Measurements from ENCODE around the gene BCAS1.

BCAS1 gene

GRCh38 chr20:54103067-54103761 is 32.8 kb upstream of the BCAS1 start:
- peak; percentile 52 for DNase-seq (ENCODE audit: low read depth)

- no peak for DNase-seq (ENCODE audit: low read depth)
Observed at GRCh38 chr20:54102543-54102942, 32.1 kb upstream of the BCAS1 start.

GRCh38 chr20:54100563-54100962 is 30.2 kb upstream of the BCAS1 start:
- DNase-seq (ENCODE audit: low read depth): no peak

GRCh38 chr20:54099894-54100293 is 29.5 kb upstream of the BCAS1 start:
- no peak for DNase-seq (ENCODE audit: low read depth)

- DNase-seq (ENCODE audit: low read depth): no peak
Observed at GRCh38 chr20:54098047-54098446, 27.7 kb upstream of the BCAS1 start.

- DNase-seq (ENCODE audit: low read depth): no peak
Observed at GRCh38 chr20:54097236-54097529, 26.8 kb upstream of the BCAS1 start.

- DNase-seq (ENCODE audit: low read depth): no peak
Observed at GRCh38 chr20:54095824-54096223, 25.4 kb upstream of the BCAS1 start.

GRCh38 chr20:54094268-54094580 is 23.8 kb upstream of the BCAS1 start:
- no peak for DNase-seq (ENCODE audit: low read depth)

GRCh38 chr20:54093423-54094267 is 23.3 kb upstream of the BCAS1 start:
- DNase-seq (ENCODE audit: low read depth): no peak

GRCh38 chr20:54092021-54092420 is 21.6 kb upstream of the BCAS1 start:
- DNase-seq (ENCODE audit: low read depth): no peak

- DNase-seq (ENCODE audit: low read depth): no peak
Observed at GRCh38 chr20:54091120-54091480, 20.7 kb upstream of the BCAS1 start.

- no peak for DNase-seq (ENCODE audit: low read depth)
Observed at GRCh38 chr20:54090230-54091119, 20.1 kb upstream of the BCAS1 start.

GRCh38 chr20:54088430-54088829 is 18.0 kb upstream of the BCAS1 start:
- DNase-seq (ENCODE audit: low read depth): no peak

GRCh38 chr20:54086507-54087039 is 16.2 kb upstream of the BCAS1 start:
- DNase-seq (ENCODE audit: low read depth): no peak

- DNase-seq (ENCODE audit: low read depth): no peak
Observed at GRCh38 chr20:54085910-54086309, 15.5 kb upstream of the BCAS1 start.

GRCh38 chr20:54085425-54085824 is 15.0 kb upstream of the BCAS1 start:
- DNase-seq (ENCODE audit: low read depth): no peak

GRCh38 chr20:54084727-54085388 is 14.5 kb upstream of the BCAS1 start:
- DNase-seq (ENCODE audit: low read depth): no peak

- DNase-seq (ENCODE audit: low read depth): no peak
Observed at GRCh38 chr20:54084193-54084592, 13.8 kb upstream of the BCAS1 start.

GRCh38 chr20:54083459-54083858 is 13.1 kb upstream of the BCAS1 start:
- DNase-seq (ENCODE audit: low read depth): no peak

GRCh38 chr20:54082100-54082499 is 11.7 kb upstream of the BCAS1 start:
- DNase-seq (ENCODE audit: low read depth): no peak

- no peak for DNase-seq (ENCODE audit: low read depth)
Observed at GRCh38 chr20:54079652-54080051, 9.3 kb upstream of the BCAS1 start.

GRCh38 chr20:54078296-54078984 is 8.0 kb upstream of the BCAS1 start:
- DNase-seq (ENCODE audit: low read depth): peak; percentile 7
